Activated CD8-positive, alpha-beta T cell treated with anti-CD3 and anti-CD28 coated beads for 36 hours (primary cell): ENCODE data around the gene KIAA0753. TPM values are rescaled to one million over a fixed set of nuclear protein-coding genes. Genes with fewer than 3 reads are reported as not detected.

Experiments used
- ATAC-seq: fragments of 200-7000 bp; cut with Tn5 transposase; one replicate; pipeline ENCODE4 v1.10.0; 2021; ENCODE audit warnings: mild to moderate bottlenecking, moderate library complexity
- CTCF ChIA-PET: fragments of 350-600 bp; sonication (Branson Sonifier 250); formaldehyde crosslinking; loops from one replicate; lab custom pipeline; 2021; ENCODE audit warnings: antibody characterized with exemption; lab: Charles Lee
- POLR2A ChIA-PET: fragments of 350-600 bp; sonication (Branson Sonifier 250); formaldehyde crosslinking; loops from one replicate; lab custom pipeline; 2021; ENCODE audit warnings: antibody characterized with exemption; lab: Charles Lee
- DNase-seq: peaks from one replicate; pipeline ENCODE4 v3.0.0-alpha.2; 2020
- H3K27ac Mint-ChIP-seq: one replicate; pipeline ENCODE4 v1.8.0; 2021; ENCODE audit warnings: mild to moderate bottlenecking, mixed read lengths
- H3K27me3 Mint-ChIP-seq: one replicate; pipeline ENCODE4 v1.8.0; 2021; ENCODE audit warnings: mixed read lengths
- H3K36me3 Mint-ChIP-seq: one replicate; pipeline ENCODE4 v1.8.0; 2021; ENCODE audit warnings: low read depth, mixed read lengths
- H3K4me1 Mint-ChIP-seq: one replicate; pipeline ENCODE4 v1.8.0; 2021; ENCODE audit warnings: low read depth, mixed read lengths
- H3K4me3 Mint-ChIP-seq: one replicate; pipeline ENCODE4 v1.8.0; 2021; ENCODE audit warnings: mild to moderate bottlenecking, moderate library complexity, mixed read lengths
- H3K9me3 Mint-ChIP-seq: one replicate; pipeline ENCODE4 v1.8.0; 2021; ENCODE audit warnings: mixed read lengths
- CTCF ChIP-seq: fragments of 200-600 bp; IDR thresholded peaks from one replicate; pipeline ENCODE4 v1.8.0; 2022; ENCODE audit warnings: antibody characterized with exemption, mild to moderate bottlenecking
- intact Hi-C: fragments of 100-400 bp; cut with micrococcal nuclease; formaldehyde crosslinking; loops from one replicate; pipeline ENCODE4 v1.10.0; 2022
- total RNA-seq, 2 experiments: library from RNA; stranded (reverse); gene quantifications; one replicate each; pipeline ENCODE4 v1.2.3, GENCODE V29; 2021

KIAA0753 gene
- total RNA-seq, 2 experiments from 2014 or later: 16.5 to 17.3 TPM

GRCh38 chr17:6627019-6627418 is 13.5 kb downstream of the KIAA0753 start:
- intact Hi-C loops: no loop called here
- Mint-ChIP-seq H3K4me1 (peaks cover 2% of the 10 kb centered on the region), H3K27ac (no peak overlapping the region), H3K4me3 (no peak overlapping the region), H3K36me3 (peaks cover 25% of the 10 kb centered on the region), H3K27me3 (no peaks in the 10 kb centered on the region), H3K9me3 (no peaks in the 10 kb centered on the region)
- no peak for DNase-seq
- POLR2A ChIA-PET: interaction anchor here (0.8 kb wide), 1 partner anchor 14 kb away, joined by 3 read pairs; no protein-coding TSS in a partner anchor
- TF ChIP-seq CTCF: no peak
- CTCF ChIA-PET: no interaction called here
- no peak for ATAC-seq

- ATAC-seq: no peak
- Mint-ChIP-seq H3K27ac (no peak overlapping the region), H3K27me3 (no peaks in the 10 kb centered on the region), H3K4me3 (no peak overlapping the region), H3K4me1 (peaks cover 2% of the 10 kb centered on the region), H3K36me3 (peaks cover 25% of the 10 kb centered on the region), H3K9me3 (no peaks in the 10 kb centered on the region)
- ChIA-PET POLR2A (interaction anchor here (0.8 kb wide), 1 partner anchor 15 kb away, joined by 3 read pairs; no protein-coding TSS in a partner anchor), CTCF (no interaction called here)
- intact Hi-C loops: no loop called here
- no peak for DNase-seq
- no peak for TF ChIP-seq CTCF
Observed at GRCh38 chr17:6626616-6627015, 13.9 kb downstream of the KIAA0753 start.

GRCh38 chr17:6623941-6624340 is 16.6 kb downstream of the KIAA0753 start:
- CTCF ChIA-PET: interaction anchor here (1.1 kb wide), 1 partner anchor 8 kb away, joined by 3 read pairs; no protein-coding TSS in a partner anchor
- DNase-seq (no peak), ATAC-seq (no peak)
- no peak for TF ChIP-seq CTCF
- Mint-ChIP-seq H3K4me3 (no peak overlapping the region), H3K4me1 (no peaks in the 10 kb centered on the region), H3K9me3 (no peaks in the 10 kb centered on the region), H3K27ac (no peak overlapping the region), H3K27me3 (no peaks in the 10 kb centered on the region), H3K36me3 (peaks cover 20% of the 10 kb centered on the region)
- intact Hi-C loops: no loop called here
- POLR2A ChIA-PET: no interaction called here

- DNase-seq (no peak), ATAC-seq (no peak)
- no peak overlapping the region for H3K4me3 Mint-ChIP-seq
- intact Hi-C loops: no loop called here
- ChIA-PET POLR2A (no interaction called here), CTCF (no interaction called here)
- no peaks in the 10 kb centered on the region for H3K9me3 Mint-ChIP-seq
- no peak overlapping the region for H3K27ac Mint-ChIP-seq
- peaks cover 4% of the 10 kb centered on the region for H3K4me1 Mint-ChIP-seq
- H3K36me3 Mint-ChIP-seq: peaks cover 33% of the 10 kb centered on the region
- H3K27me3 Mint-ChIP-seq: no peaks in the 10 kb centered on the region
- no peak for TF ChIP-seq CTCF
Observed at GRCh38 chr17:6611231-6611630, 29.3 kb downstream of the KIAA0753 start.

- no peak for DNase-seq
- Mint-ChIP-seq H3K27ac (no peak overlapping the region), H3K36me3 (peaks cover 41% of the 10 kb centered on the region), H3K4me3 (no peak overlapping the region), H3K9me3 (no peaks in the 10 kb centered on the region), H3K27me3 (no peaks in the 10 kb centered on the region), H3K4me1 (peaks cover 4% of the 10 kb centered on the region)
- no peak for ATAC-seq
- ChIA-PET POLR2A (no interaction called here), CTCF (no interaction called here)
- intact Hi-C loops: no loop called here
- no peak for TF ChIP-seq CTCF
Observed at GRCh38 chr17:6610011-6610410, 30.5 kb downstream of the KIAA0753 start.
